ENCODE data around the gene SRPK2.

GRCh38 chr7:105131890-105132289 is 256.8 kb downstream of the SRPK2 start:
- TF ChIP-seq CTCF (IDR thresholded peaks at IDR 0.05) (no peak), POLR2A (IDR thresholded peaks at IDR 0.05) (no peak)
